LNCaP clone FGC (cell line): ENCODE data around the gene HDAC1.
"Not testable (repeated sequence)": the region's sequence is repeated elsewhere in the genome, so short reads cannot be mapped to it uniquely, and the experiment has no call there.

Experiments
- DNase-seq: peaks from one replicate; pipeline ENCODE4 v3.0.0-alpha.2; 2011; ENCODE audit warnings: low read depth
- H3K4me3 ChIP-seq: 2 replicates; pipeline ENCODE4 v1.5.1; 2011; ENCODE audit warnings: mild to moderate bottlenecking, low read depth, low read length, control low read depth
- CTCF ChIP-seq: IDR thresholded peaks from 2 replicates; pipeline ENCODE4 v1.5.1; 2012; ENCODE audit warnings: mild to moderate bottlenecking; ENCODE audit not compliant: control insufficient read depth, insufficient read depth; ENCODE audit errors: extremely low read depth

HDAC1 gene

GRCh38 chr1:32250893-32251716 lies 40.8 kb upstream of the HDAC1 start, which contains the start of gene LCK:
TSS of gene LCK (plus strand) at chr1:32251265. CDS start at chr1:32274330, 23,065 bp downstream.
- no peak for TF ChIP-seq CTCF
- DNase-seq = no peak

GRCh38 chr1:32255072-32256071 lies 36.5 kb upstream of the HDAC1 start:
- no peak for DNase-seq
- H3K4me3 ChIP-seq = no peak overlapping the region
- no peak for TF ChIP-seq CTCF

More at GRCh38 chr1:32250893-32251716, 40.8 kb upstream of the HDAC1 start, which contains the start of gene LCK:
- H3K4me3 ChIP-seq = no peak within 1 kb of the TSS

GRCh38 chr1:32256473-32257226 lies 35.2 kb upstream of the HDAC1 start:
- no peak for TF ChIP-seq CTCF
- no peak for DNase-seq
- H3K4me3 ChIP-seq = no peak overlapping the region

DNA sequence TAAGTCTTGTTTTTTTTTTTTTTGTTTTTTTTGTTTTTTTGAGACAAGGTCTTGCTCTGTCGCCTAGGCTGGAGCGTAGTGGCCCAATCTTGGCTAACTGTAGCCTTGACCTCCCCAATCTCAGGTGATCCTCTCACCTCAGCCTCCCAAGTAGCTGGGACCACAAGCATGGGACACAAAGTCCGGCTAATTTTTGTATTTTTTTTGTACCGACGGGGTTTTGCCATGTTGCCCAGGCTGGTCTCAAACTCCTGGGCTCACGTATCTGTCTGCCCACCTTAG lies 34.7 kb upstream of the HDAC1 start:
- H3K4me3 ChIP-seq = no peak overlapping the region
- DNase-seq = no peak
- TF ChIP-seq CTCF = no peak

DNA sequence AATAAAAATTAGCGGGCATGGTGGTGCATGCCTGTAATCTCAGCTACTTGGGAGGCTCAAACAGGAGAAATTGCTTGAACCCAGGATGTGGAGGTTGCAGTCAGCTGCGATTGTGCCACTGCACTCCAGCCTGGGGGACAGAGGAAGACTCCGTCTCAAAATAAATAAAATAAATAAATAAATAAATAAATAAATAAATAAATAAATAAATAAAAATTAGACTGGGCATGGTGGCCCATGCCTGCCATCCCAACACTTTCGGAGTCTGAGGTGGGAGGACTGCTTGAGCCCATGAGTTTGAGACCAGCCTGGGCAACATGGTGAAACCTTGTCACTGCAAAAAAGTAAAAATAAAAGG lies 28.7 kb upstream of the HDAC1 start:
- DNase-seq, H3K4me3 ChIP-seq: not testable (repeated sequence)

DNA sequence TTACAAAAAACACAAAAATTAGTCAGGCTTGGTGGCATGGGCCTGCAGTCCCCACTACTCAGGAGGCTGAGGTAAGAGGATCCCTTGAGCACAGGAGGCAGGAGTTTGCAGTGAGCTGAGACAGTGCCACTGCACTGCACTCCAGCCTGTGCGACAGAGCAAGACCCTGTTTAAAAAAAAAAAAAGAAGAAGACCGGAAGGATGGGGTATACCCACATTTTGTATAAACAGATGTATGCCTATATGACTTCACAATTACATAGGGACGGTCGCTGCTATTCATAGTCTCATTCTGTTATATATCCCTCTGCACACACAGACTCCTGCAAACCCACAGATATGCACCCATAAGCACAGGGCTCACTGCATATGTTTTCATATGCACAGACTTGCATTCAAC lies 28.1 kb upstream of the HDAC1 start:
- TF ChIP-seq CTCF = no peak
- no peak for DNase-seq
- no peak overlapping the region for H3K4me3 ChIP-seq

DNA sequence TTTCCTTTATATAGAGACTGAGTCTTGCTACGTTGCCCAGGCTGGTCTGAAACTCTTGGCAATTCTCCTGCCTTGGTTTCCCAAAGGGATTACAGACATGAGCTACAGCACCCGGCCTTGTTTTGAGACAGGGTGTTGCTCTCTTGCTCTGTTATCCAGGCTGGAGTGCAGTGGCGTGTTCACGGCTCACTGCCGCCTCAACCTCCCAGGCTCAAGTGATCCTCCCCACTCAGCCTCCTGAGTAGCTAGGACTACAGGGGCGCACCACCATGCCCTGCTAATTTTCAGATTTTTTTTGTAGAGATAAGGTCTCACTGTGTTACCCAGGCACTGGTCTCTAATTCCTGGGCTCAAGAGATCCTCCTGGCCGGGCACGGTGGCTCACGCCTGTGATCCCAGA lies 26.0 kb upstream of the HDAC1 start:
- DNase-seq = no peak
- no peak for TF ChIP-seq CTCF
- H3K4me3 ChIP-seq = no peak overlapping the region
